Lung (tissue), 12 donors: ENCODE results near the gene SLAMF9. TPM values are rescaled to one million over a fixed set of nuclear protein-coding genes. Genes with fewer than 3 reads are reported as not detected.

Experiments used
- ATAC-seq: fragments of 200-7000 bp; cut with Tn5 transposase; one replicate; pipeline ENCODE4 v1.9.1; 2020; ENCODE audit warnings: moderate number of reproducible peaks; ENCODE audit not compliant: insufficient read depth, low FRiP score
- DNase-seq, 3 donors: peaks; one replicate each; pipeline ENCODE4 v3.0.0-alpha.2; 2013 to 2017
- H3K27ac ChIP-seq, 2 donors: one replicate each; pipeline ENCODE4 v1.5.1; 2013; ENCODE audit warnings: mild to moderate bottlenecking in 2 of 2, moderate library complexity in 2 of 2, control low read depth in 1 of 2, inconsistent platforms in 1 of 2, low read depth in 1 of 2, low read length in 1 of 2
- H3K27me3 ChIP-seq, 3 donors: one replicate each; pipeline ENCODE4 v1.5.1; 2013; ENCODE audit warnings: low read length in 2 of 3; ENCODE audit not compliant: control insufficient read depth in 3 of 3, insufficient read depth in 3 of 3
- H3K36me3 ChIP-seq, 4 donors: one replicate each; pipeline ENCODE4 v1.5.1; 2013; ENCODE audit warnings: low read length in 4 of 4, mild to moderate bottlenecking in 1 of 4, moderate library complexity in 1 of 4; ENCODE audit not compliant: control insufficient read depth in 4 of 4, insufficient read depth in 4 of 4
- H3K4me1 ChIP-seq, 5 donors: one replicate each; pipeline ENCODE4 v1.5.1; 2013; ENCODE audit warnings: low read length in 5 of 5, mild to moderate bottlenecking in 2 of 5, moderate library complexity in 1 of 5; ENCODE audit not compliant: control insufficient read depth in 5 of 5, insufficient read depth in 5 of 5
- H3K4me3 ChIP-seq: one replicate; pipeline ENCODE4 v1.5.1; 2013; ENCODE audit warnings: mild to moderate bottlenecking, control low read depth, moderate library complexity
- H3K9ac ChIP-seq, 2 donors: one replicate each; pipeline ENCODE4 v1.5.1; 2013; ENCODE audit warnings: low read length in 2 of 2, control low read depth in 1 of 2; ENCODE audit not compliant: insufficient read depth in 1 of 2
- H3K9me3 ChIP-seq, 4 donors: one replicate each; pipeline ENCODE4 v1.5.1; 2013; ENCODE audit warnings: low read length in 3 of 4, mild to moderate bottlenecking in 1 of 4, moderate library complexity in 1 of 4; ENCODE audit not compliant: control insufficient read depth in 4 of 4, insufficient read depth in 3 of 4
- CTCF ChIP-seq: IDR thresholded peaks from 2 replicates; pipeline ENCODE4 v1.5.1; 2012; ENCODE audit warnings: mild to moderate bottlenecking; ENCODE audit errors: control extremely low read depth, extremely low read depth
- WGBS, 2 donors: extraction: QIAGEN DNeasy Blood & Tissue Kit; methylation state at CpG; one replicate each; pipeline ENCODE4 v1.1.7; 2013; 5-methylcytosine and 5-hydroxymethylcytosine counted together
- polyA plus RNA-seq, 2 donors: library from polyadenylated mRNA; stranded (reverse); fragments of 200-250 nt; gene quantifications; one replicate each; pipeline ENCODE4 v1.2.1, GENCODE V29; 2013
- total RNA-seq, 2 donors: library from RNA; depleted of rRNA in 1 of 2; stranded (reverse); fragments of >200 nt in 1 of 2; gene quantifications; one replicate each; pipeline ENCODE4 v1.2.1, GENCODE V29; 2014 to 2021
- donor health status: control.
- donor health status: control.
- donor health status: Bipolar disorder and iron deficiency.
- donor health status: healthy.
- donor health status: DM: yes; HTN: yes; CAD: no.

SLAMF9 gene
- total and polyA plus RNA-seq, 4 donors, result 0.37 to 0.74 (median 0.40) TPM

DNA sequence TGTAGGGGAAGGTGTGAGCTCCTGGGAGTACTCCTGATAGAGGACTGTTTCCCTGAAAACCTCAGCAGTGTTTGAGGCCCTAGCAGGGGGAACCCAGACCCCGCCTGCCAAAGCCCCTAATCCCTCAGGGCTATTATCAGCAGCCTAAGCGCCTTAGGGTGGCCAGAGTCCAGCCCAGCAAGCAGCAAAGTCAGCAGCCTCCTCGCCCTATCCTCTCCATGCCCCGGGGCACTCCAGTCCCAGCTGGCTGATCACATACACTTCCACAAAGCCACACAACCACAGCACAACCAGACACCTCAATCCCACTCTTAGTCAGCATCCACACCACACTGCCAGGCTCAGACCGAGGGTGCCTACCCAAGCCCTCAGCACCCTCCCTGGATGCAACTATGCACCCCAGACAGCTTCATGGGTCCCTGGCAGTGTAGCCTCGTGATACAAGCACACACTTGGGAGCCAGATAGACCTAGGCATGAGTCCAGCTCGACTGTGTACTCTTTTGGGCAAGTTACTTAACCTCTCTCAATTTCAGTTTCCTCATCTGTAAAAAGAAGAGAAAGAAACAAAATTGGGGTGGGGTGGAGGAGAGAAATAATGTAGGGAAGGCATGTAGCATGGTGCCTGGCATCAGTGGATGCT lies 15.7 kb downstream of the SLAMF9 start:
- Histone ChIP-seq H3K27ac (no peak overlapping the region), H3K9ac (no peak overlapping the region), H3K36me3 (no peaks in the 10 kb centered on the region), H3K27me3 (no peaks in the 10 kb centered on the region), H3K9me3 (no peaks in the 10 kb centered on the region), H3K4me3 (no peak overlapping the region), H3K4me1 (peaks cover 0 to 12% (median 9%) of the 10 kb centered on the region in 5 donors)
- DNase-seq, result no peak
- no peak for ATAC-seq
- TF ChIP-seq CTCF, result no peak
- 65 to 69% methylated on average over 7 of the region's 7 CpGs for WGBS, 2 donors

- TF ChIP-seq CTCF, result no peak
- ATAC-seq (no peak), DNase-seq (no peak)
- no peaks in the 10 kb centered on the region for H3K36me3 ChIP-seq
- 26 to 28% methylated on average over 4 of the region's 4 CpGs for WGBS, 2 donors
- no peak overlapping the region for H3K27ac ChIP-seq
- H3K4me3 ChIP-seq, result no peak overlapping the region
- no peaks in the 10 kb centered on the region for H3K9me3 ChIP-seq
- H3K4me1 ChIP-seq, result peaks cover 0 to 14% (median 5%) of the 10 kb centered on the region in 5 donors
- H3K9ac ChIP-seq, result no peak overlapping the region
- H3K27me3 ChIP-seq, result no peaks in the 10 kb centered on the region
Measured at GRCh38 chr1:159937054-159937750, 16.8 kb downstream of the SLAMF9 start.

DNA sequence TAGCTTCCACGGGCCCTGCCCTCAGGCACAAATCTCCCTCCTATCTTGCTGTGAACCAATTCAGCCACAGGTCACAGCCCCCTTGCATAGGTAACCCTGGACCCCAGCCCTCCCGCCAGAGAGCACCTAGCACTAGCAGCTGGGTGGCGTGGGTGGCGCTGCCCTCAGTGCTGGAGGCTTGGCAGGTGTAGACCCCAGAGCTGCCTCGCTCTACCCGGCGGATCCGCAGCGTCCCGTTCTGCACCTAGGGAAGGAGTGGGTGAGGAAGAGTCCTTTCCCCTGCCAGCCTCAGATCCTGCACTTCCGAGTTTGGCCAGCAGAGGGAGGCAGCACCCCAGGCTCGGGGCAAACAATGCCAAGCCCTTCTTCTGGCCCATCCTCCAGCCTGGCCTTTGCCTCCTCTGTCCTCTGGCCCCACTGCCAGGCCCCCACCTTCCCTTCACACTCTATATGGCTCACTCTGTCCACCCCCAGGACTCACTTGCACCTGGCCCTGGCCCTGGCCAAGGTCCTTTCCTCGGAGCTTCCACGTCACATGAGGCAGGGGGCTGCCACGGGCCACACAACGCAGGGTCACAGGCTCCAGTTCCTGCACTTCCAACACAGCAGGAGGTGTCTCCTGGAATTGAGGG lies 17.6 kb downstream of the SLAMF9 start:
- Histone ChIP-seq H3K4me3 (no peak overlapping the region), H3K4me1 (peaks cover 0 to 14% (median 5%) of the 10 kb centered on the region in 5 donors), H3K36me3 (no peaks in the 10 kb centered on the region), H3K27ac (no peak overlapping the region), H3K27me3 (no peaks in the 10 kb centered on the region), H3K9me3 (no peaks in the 10 kb centered on the region), H3K9ac (no peak overlapping the region)
- peak; percentile 97 for TF ChIP-seq CTCF
- ATAC-seq (peak; percentile 60), DNase-seq (peak; percentile 61 to 76 (median 66))
- 34% methylated on average over 16 of the region's 16 CpGs for WGBS, 2 donors
